IPS DF 4.7 (cell line): Measurements from ENCODE around the gene EXOC7.
"Not testable (repeated sequence)": the region's sequence is repeated elsewhere in the genome, so short reads cannot be mapped to it uniquely, and the experiment has no call there.

ENCODE experiments used
- DNase-seq: peaks from one replicate; pipeline ENCODE4 v3.0.0-alpha.2; 2013; ENCODE audit warnings: low spot score; ENCODE audit errors: extremely low read depth

EXOC7 gene

GRCh38 chr17:76088868-76089576 is 14.6 kb downstream of the EXOC7 start:
- no peak for DNase-seq

GRCh38 chr17:76088041-76088867 is 15.3 kb downstream of the EXOC7 start:
- DNase-seq: no peak

GRCh38 chr17:76087531-76087930 is 16.1 kb downstream of the EXOC7 start:
- DNase-seq: no peak

GRCh38 chr17:76086384-76086783 is 17.2 kb downstream of the EXOC7 start:
- DNase-seq: no peak

GRCh38 chr17:76085731-76086366 is 17.7 kb downstream of the EXOC7 start:
- DNase-seq: no peak

- DNase-seq: no peak
These were observed 18.4 kb downstream of the EXOC7 start for GRCh38 chr17:76085066-76085730.

GRCh38 chr17:76083536-76084182 is 19.9 kb downstream of the EXOC7 start:
- no peak for DNase-seq

- DNase-seq: no peak
These were observed 21.0 kb downstream of the EXOC7 start for GRCh38 chr17:76082326-76083251.

GRCh38 chr17:76081295-76082210 is 22.0 kb downstream of the EXOC7 start:
- DNase-seq: no peak

GRCh38 chr17:76080768-76081287 is 22.8 kb downstream of the EXOC7 start:
- no peak for DNase-seq

- no peak for DNase-seq
These were observed 23.4 kb downstream of the EXOC7 start for GRCh38 chr17:76079956-76080767.

GRCh38 chr17:76079535-76079955 is 24.0 kb downstream of the EXOC7 start:
- no peak for DNase-seq

- no peak for DNase-seq
These were observed 24.6 kb downstream of the EXOC7 start, which contains the start of gene ZACN for GRCh38 chr17:76078860-76079534. Gene ZACN (plus strand): TSS chr17:76079182. CDS start chr17:76079265, 83 bp downstream.

GRCh38 chr17:76078370-76078769 is 25.2 kb downstream of the EXOC7 start:
- DNase-seq: not testable (repeated sequence)

GRCh38 chr17:76077584-76078110 is 25.9 kb downstream of the EXOC7 start:
- DNase-seq: no peak

GRCh38 chr17:76076765-76077583 is 26.6 kb downstream of the EXOC7 start:
- DNase-seq: no peak
